ENCODE measurements around the gene KRT6A. TPM values are rescaled to one million over a fixed set of nuclear protein-coding genes. Genes with fewer than 3 reads are reported as not detected.

KRT6A gene
- total and polyA plus RNA-seq, 10 of the 15 experiments (the other 5 are each of a cell fraction or from before 2014, with no cell fraction given) = 0.96 TPM; not detected in 9

DNA sequence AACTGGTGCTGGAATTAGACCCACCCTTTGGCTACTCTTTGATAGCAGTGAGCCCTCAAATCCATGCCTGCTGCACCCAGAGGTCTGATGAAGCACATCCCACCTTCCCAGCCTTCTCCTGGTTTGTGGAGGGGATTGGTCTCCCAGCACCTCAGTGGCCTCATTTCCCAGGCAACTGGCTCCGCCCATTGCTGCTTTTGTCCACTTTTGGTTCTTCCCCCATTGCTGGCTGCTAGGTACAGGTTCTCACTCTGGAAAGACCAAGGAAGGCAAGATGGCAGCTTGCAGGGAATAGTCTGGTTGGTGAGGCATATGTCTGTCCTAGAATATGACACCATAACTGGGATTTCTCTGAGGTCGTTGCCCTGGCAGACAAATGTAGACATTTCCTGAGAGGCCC lies 37.3 kb upstream of the KRT6A start:
- FAIRE-seq = no peak
- POLR2A ChIA-PET = no interaction called here

DNA sequence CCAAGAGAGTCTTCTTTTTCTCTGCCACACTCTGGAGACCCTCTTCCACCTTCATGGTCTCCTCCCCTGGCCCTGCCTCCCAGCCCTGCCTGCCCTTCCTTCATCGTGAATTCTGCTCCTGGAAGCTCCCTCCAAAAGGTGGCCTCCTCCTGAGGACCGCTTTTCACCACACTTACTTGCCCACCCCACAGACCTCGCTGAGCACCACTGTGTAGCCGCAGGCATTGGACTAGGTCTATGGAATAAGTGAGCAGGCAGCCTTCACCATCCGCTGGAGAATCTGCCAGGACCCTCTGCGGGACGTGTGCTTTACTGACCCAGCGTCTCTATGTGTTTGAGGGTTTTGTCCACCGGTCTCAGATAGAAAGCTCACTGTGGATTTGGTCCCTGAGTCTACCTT lies 36.8 kb upstream of the KRT6A start:
- BruUV-seq (replicated peaks) = no TSS peak
- Histone ChIP-seq H3K79me2 (ENCODE audit: control insufficient read depth, insufficient read depth, low read length) (no peaks in the 10 kb centered on the region), H2AFZ (ENCODE audit: control insufficient read depth, low read depth, low read length) (no peak overlapping the region), H3K27ac (ENCODE audit: control insufficient read depth, insufficient read depth) (no peak overlapping the region), H3K4me3 (no peak overlapping the region), H3K27me3 (replicated peaks in 1 of 2; ENCODE audit: control insufficient read depth in 2 of 2, insufficient read depth in 2 of 2, low read length in 1 of 2) (peaks cover 0 to 4% of the 10 kb centered on the region in 2 experiments; a peak in 2 of 4 replicates), H3K9ac (ENCODE audit: control insufficient read depth, insufficient read depth, low read length) (no peak overlapping the region), H3K4me2 (ENCODE audit: control insufficient read depth, insufficient read depth) (no peak overlapping the region), H3K4me1 (ENCODE audit: control insufficient read depth, insufficient read depth, low read length) (no peaks in the 10 kb centered on the region), H4K20me1 (ENCODE audit: control insufficient read depth, insufficient read depth) (no peaks in the 10 kb centered on the region), H3K9me3 (replicated peaks; ENCODE audit: control insufficient read depth, insufficient read depth, low read length) (no peaks in the 10 kb centered on the region), H3K36me3 (ENCODE audit: control insufficient read depth in 2 of 2, insufficient read depth in 2 of 2, low read length in 1 of 2) (no peaks in the 10 kb centered on the region)
- in situ Hi-C loops (cut with MboI) = no loop called here
- FAIRE-seq (no peak), DNase-seq (ENCODE audit: low read depth, low spot score) (no peak), ATAC-seq (no peak)
- intact Hi-C loops (cut with micrococcal nuclease; ENCODE audit: unreplicated experiment) = no loop called here
- ChIA-PET SMC1A (ENCODE audit: uncharacterized antibody, unreplicated experiment) (no interaction called here), CTCF (interaction anchor here (1.2 kb wide), 1 partner anchor 9 kb away, joined by 4 read pairs; no protein-coding TSS in a partner anchor), POLR2A (no interaction called here), RAD21 (ENCODE audit: unreplicated experiment) (no interaction called here)
- WGBS (ENCODE audit: insufficient coverage, insufficient replicate concordance, low lambda C conversion rate, missing lambda C conversion rate) = 21% methylated on average over 9 of the region's 9 CpGs
- TF ChIP-seq TARDBP (IDR thresholded peaks at IDR 0.05; ENCODE audit: borderline replicate concordance) (no peak), EZH2 (IDR thresholded peaks at IDR 0.05; ENCODE audit: borderline replicate concordance, control insufficient read depth, low read depth, low read length) (no peak), ZNF24 (IDR thresholded peaks at IDR 0.05) (no peak), EP300 (IDR thresholded peaks at IDR 0.05; ENCODE audit: borderline replicate concordance in 1 of 2, control insufficient read depth in 1 of 2, low read depth in 2 of 2, low read length in 2 of 2) (no peak), TCF7 (IDR thresholded peaks at IDR 0.05; ENCODE audit: borderline replicate concordance) (no peak), ZNF592 (IDR thresholded peaks at IDR 0.05) (no peak), SMAD1 (IDR thresholded peaks at IDR 0.05; ENCODE audit: low read depth, partially characterized antibody) (no peak), PKNOX1 (IDR thresholded peaks at IDR 0.05) (no peak)

More for the DNA sequence above, 37.3 kb upstream of the KRT6A start:
- Histone ChIP-seq H3K36me3 (ENCODE audit: control insufficient read depth in 2 of 2, insufficient read depth in 2 of 2, low read length in 1 of 2) (no peaks in the 10 kb centered on the region), H3K9me3 (replicated peaks; ENCODE audit: control insufficient read depth, insufficient read depth, low read length) (no peaks in the 10 kb centered on the region), H2AFZ (ENCODE audit: control insufficient read depth, low read depth, low read length) (no peak overlapping the region), H3K4me3 (no peak overlapping the region), H3K4me2 (ENCODE audit: control insufficient read depth, insufficient read depth) (no peak overlapping the region), H3K9ac (ENCODE audit: control insufficient read depth, insufficient read depth, low read length) (no peak overlapping the region), H3K27me3 (replicated peaks in 1 of 2; ENCODE audit: control insufficient read depth in 2 of 2, insufficient read depth in 2 of 2, low read length in 1 of 2) (peaks cover 0 to 2% of the 10 kb centered on the region in 2 experiments; a peak in 2 of 4 replicates), H3K4me1 (ENCODE audit: control insufficient read depth, insufficient read depth, low read length) (no peaks in the 10 kb centered on the region), H3K79me2 (ENCODE audit: control insufficient read depth, insufficient read depth, low read length) (no peaks in the 10 kb centered on the region), H4K20me1 (ENCODE audit: control insufficient read depth, insufficient read depth) (no peaks in the 10 kb centered on the region), H3K27ac (ENCODE audit: control insufficient read depth, insufficient read depth) (no peak overlapping the region)
- RAD21 ChIA-PET (ENCODE audit: unreplicated experiment) = no interaction called here
- intact Hi-C loops (cut with micrococcal nuclease; ENCODE audit: unreplicated experiment) (no loop called here), in situ Hi-C loops (cut with MboI) (no loop called here)
- ATAC-seq (no peak), DNase-seq (ENCODE audit: low read depth, low spot score) (no peak)
- CTCF ChIA-PET = interaction anchor here (1.2 kb wide), 1 partner anchor 9 kb away, joined by 4 read pairs; no protein-coding TSS in a partner anchor
- whole genome bisulfite sequencing (ENCODE audit: insufficient coverage, insufficient replicate concordance, low lambda C conversion rate, missing lambda C conversion rate) = 20% methylated on average over 2 of the region's 2 CpGs
- SMC1A ChIA-PET (ENCODE audit: uncharacterized antibody, unreplicated experiment) = no interaction called here
- TF ChIP-seq ASH2L (IDR thresholded peaks at IDR 0.05; ENCODE audit: borderline replicate concordance, low read depth) = no peak
- BruUV-seq (replicated peaks) = no TSS peak

All from GM12878 (cell line).